IMR-90 (cell line): ENCODE results near the gene CHDH. TPM values are rescaled to one million over a fixed set of nuclear protein-coding genes. Genes with fewer than 3 reads are reported as not detected.

Experiments
- ATAC-seq: fragments of 200-7000 bp; cut with Tn5 transposase; 2 replicates; pipeline ENCODE4 v1.9.1; 2020; ENCODE audit warnings: low read depth, mild to moderate bottlenecking, moderate library complexity
- BruUV-seq: library from RNA; stranded (reverse); fragments of 400-500 nt; replicated peaks from 2 replicates; lab custom pipeline; 2021; lab: Mats Ljungman, UMichigan
- CTCF ChIA-PET: fragments of 300-600 bp; formaldehyde crosslinking; extraction: SDS; loops from one replicate; lab custom pipeline; 2021; ENCODE audit warnings: antibody characterized with exemption; lab: Yijun Ruan, JAX
- POLR2A ChIA-PET: fragments of 300-600 bp; sonication (Branson Sonifier 250); formaldehyde crosslinking; loops from one replicate; lab custom pipeline; 2022; ENCODE audit warnings: antibody characterized with exemption; ENCODE audit not compliant: unreplicated experiment; lab: Charles Lee
- DNase-seq: peaks from one replicate; pipeline ENCODE4 v3.0.0; 2013
- H2AFZ ChIP-seq: replicated peaks from 2 replicates; pipeline ENCODE3; 2013; ENCODE audit warnings: low read length, mild to moderate bottlenecking; ENCODE audit not compliant: poor library complexity
- H2AK5ac ChIP-seq: 2 replicates; pipeline ENCODE4 v1.6.1; 2013; ENCODE audit warnings: low read depth, low read length, inconsistent platforms
- H2AK9ac ChIP-seq: replicated peaks from 2 replicates; pipeline ENCODE3; 2013; ENCODE audit warnings: mild to moderate bottlenecking, low read depth, low read length, moderate library complexity; ENCODE audit not compliant: poor library complexity
- H2BK120ac ChIP-seq: 2 replicates; pipeline ENCODE4 v1.6.1; 2013; ENCODE audit warnings: low read depth, low read length, inconsistent platforms
- H2BK15ac ChIP-seq: 3 replicates; pipeline ENCODE4 v1.6.1; 2013; ENCODE audit warnings: low read depth, low read length, inconsistent platforms
- H2BK20ac ChIP-seq: 2 replicates; pipeline ENCODE4 v1.6.1; 2013; ENCODE audit warnings: low read depth, mild to moderate bottlenecking, inconsistent platforms, low read length, moderate library complexity
- H2BK5ac ChIP-seq: 2 replicates; pipeline ENCODE4 v1.6.1; 2013; ENCODE audit warnings: mild to moderate bottlenecking, low read depth, low read length, inconsistent platforms; ENCODE audit not compliant: poor library complexity, severe bottlenecking
- H3K14ac ChIP-seq: replicated peaks from 2 replicates; pipeline ENCODE4 v1.6.1; 2013; ENCODE audit warnings: low read depth, low read length, inconsistent platforms
- H3K18ac ChIP-seq: 2 replicates; pipeline ENCODE4 v1.6.1; 2013; ENCODE audit warnings: low read depth, low read length, control low read depth
- H3K23ac ChIP-seq: 2 replicates; pipeline ENCODE4 v1.6.1; 2013; ENCODE audit warnings: low read depth, low read length, inconsistent platforms
- H3K27ac ChIP-seq: 2 replicates; pipeline ENCODE4 v1.5.1; 2013; ENCODE audit warnings: mild to moderate bottlenecking, control low read depth, low read length; ENCODE audit not compliant: insufficient read depth
- H3K27me3 ChIP-seq: 2 replicates; pipeline ENCODE4 v1.6.1; 2013; ENCODE audit warnings: low read length; ENCODE audit not compliant: control insufficient read depth, insufficient read depth
- H3K36me3 ChIP-seq: 2 replicates; pipeline ENCODE4 v1.6.1; 2013; ENCODE audit warnings: low read length, mixed read lengths; ENCODE audit not compliant: control insufficient read depth, insufficient read depth
- H3K4ac ChIP-seq: 2 replicates; pipeline ENCODE4 v1.6.1; 2013; ENCODE audit warnings: low read depth, low read length, inconsistent platforms
- H3K4me1 ChIP-seq: 2 replicates; pipeline ENCODE4 v1.6.1; 2013; ENCODE audit warnings: low read length, mixed read lengths; ENCODE audit not compliant: control insufficient read depth, insufficient read depth
- H3K4me2 ChIP-seq: 2 replicates; pipeline ENCODE4 v1.6.1; 2013; ENCODE audit warnings: low read depth, mild to moderate bottlenecking, control low read depth, low read length, moderate library complexity
- H3K4me3 ChIP-seq: 2 replicates; pipeline ENCODE4 v1.5.1; 2013; ENCODE audit warnings: low read depth, mild to moderate bottlenecking, control low read depth, low read length, moderate library complexity; ENCODE audit not compliant: insufficient read depth
- H3K56ac ChIP-seq: 2 replicates; pipeline ENCODE4 v1.6.1; 2013; ENCODE audit warnings: low read length, inconsistent platforms; ENCODE audit not compliant: insufficient read depth; ENCODE audit errors: extremely low read depth
- H3K79me1 ChIP-seq, 2 experiments: 2 replicates each; pipeline ENCODE4 v1.6.1; 2013; ENCODE audit warnings: low read length in 2 of 2, inconsistent platforms in 1 of 2, low read depth in 1 of 2
- H3K9ac ChIP-seq: 2 replicates; pipeline ENCODE4 v1.6.1; 2013; ENCODE audit warnings: low read depth, low read length, control low read depth
- H3K9me1 ChIP-seq: 2 replicates; pipeline ENCODE4 v1.6.1; 2013; ENCODE audit warnings: low read length, inconsistent platforms; ENCODE audit not compliant: insufficient read depth
- H3K9me3 ChIP-seq: 2 replicates; pipeline ENCODE4 v1.6.1; 2013; ENCODE audit warnings: low read length; ENCODE audit not compliant: control insufficient read depth, insufficient read depth
- H4K20me1 ChIP-seq: 2 replicates; pipeline ENCODE4 v1.6.1; 2013; ENCODE audit warnings: low read length, inconsistent platforms; ENCODE audit not compliant: insufficient read depth
- H4K5ac ChIP-seq: 2 replicates; pipeline ENCODE4 v1.6.1; 2013; ENCODE audit warnings: mild to moderate bottlenecking, low read depth, low read length, control low read depth
- H4K8ac ChIP-seq, 2 experiments: 2 replicates each; pipeline ENCODE4 v1.6.1; 2013; ENCODE audit warnings: low read depth in 2 of 2, low read length in 2 of 2, control low read depth in 1 of 2, inconsistent platforms in 1 of 2
- H4K91ac ChIP-seq: 2 replicates; pipeline ENCODE4 v1.6.1; 2013; ENCODE audit warnings: low read depth, low read length, inconsistent platforms; ENCODE audit not compliant: insufficient read depth
- BHLHE40 ChIP-seq: fragments of 150-350 bp; IDR thresholded peaks from 2 replicates; pipeline ENCODE4 v1.6.1; 2016; ENCODE audit warnings: mild to moderate bottlenecking, low read depth, low read length
- CEBPB ChIP-seq: IDR thresholded peaks from 2 replicates; pipeline ENCODE4 v1.6.1; 2012; ENCODE audit warnings: low read depth, low read length, improper control_type of control experiment
- CHD1 ChIP-seq: IDR thresholded peaks from 2 replicates; pipeline ENCODE4 v1.6.1; 2012; ENCODE audit warnings: low read depth, low read length, improper control_type of control experiment
- FOS ChIP-seq: fragments of 150-350 bp; IDR thresholded peaks from 2 replicates; pipeline ENCODE4 v1.6.1; 2016; ENCODE audit warnings: low read depth, low read length
- MAZ ChIP-seq: IDR thresholded peaks from 2 replicates; pipeline ENCODE4 v1.6.1; 2012; ENCODE audit warnings: low read depth, mild to moderate bottlenecking, low read length, improper control_type of control experiment, moderate library complexity, borderline replicate concordance
- NFE2L2 ChIP-seq: fragments of 150-350 bp; IDR thresholded peaks from 2 replicates; pipeline ENCODE4 v1.6.1; 2016; ENCODE audit warnings: low read depth, mild to moderate bottlenecking, low read length
- POLR2A ChIP-seq: IDR thresholded peaks from 2 replicates; pipeline ENCODE4 v1.6.1; 2012; ENCODE audit warnings: mild to moderate bottlenecking, low read depth, low read length
- RAD21 ChIP-seq: IDR thresholded peaks from 2 replicates; pipeline ENCODE4 v1.6.1; 2012; ENCODE audit warnings: low read length, improper control_type of control experiment
- RCOR1 ChIP-seq: IDR thresholded peaks from 2 replicates; pipeline ENCODE4 v1.6.1; 2012; ENCODE audit warnings: mild to moderate bottlenecking, low read length, improper control_type of control experiment; ENCODE audit not compliant: insufficient replicate concordance
- USF2 ChIP-seq: fragments of 150-350 bp; IDR thresholded peaks from 2 replicates; pipeline ENCODE4 v1.6.1; 2017; ENCODE audit warnings: mild to moderate bottlenecking, antibody characterized with exemption, low read length, low read depth
- WGBS, 2 experiments: methylation state at CpG; one replicate each; pipeline versions ENCODE4 v1.1.5 to v1.1.7; 2013; ENCODE audit warnings: missing lambda C conversion rate in 2 of 2; ENCODE audit not compliant: insufficient read length in 1 of 2; ENCODE audit errors: extremely low coverage in 2 of 2; 5-methylcytosine and 5-hydroxymethylcytosine counted together
- dilution Hi-C: fragments of 300-500 bp; cut with HindIII; formaldehyde crosslinking; loops from one replicate; pipeline ENCODE4 v1.14.3; 2018; ENCODE audit warnings: low sequenced_read_pairs; ENCODE audit not compliant: unreplicated experiment
- in situ Hi-C: fragments of 300-500 bp; cut with MboI; formaldehyde crosslinking; loops from 3 replicates; pipeline ENCODE4 v1.14.3; 2019; ENCODE audit warnings: low sequenced_read_pairs, inconsistent platforms, mixed read lengths
- intact Hi-C: fragments of 100-400 bp; cut with micrococcal nuclease; formaldehyde crosslinking; loops from 2 replicates; pipeline ENCODE4 v1.10.0; 2022
- polyA plus RNA-seq, 3 experiments: library from polyadenylated mRNA; depleted of rRNA; stranded (reverse); fragments of >200 nt; gene quantifications; 2 replicates each; pipeline ENCODE4 v1.2.3, GENCODE V29; 2012; ENCODE audit warnings: low replicate concordance in 1 of 3
- total RNA-seq: library from RNA; depleted of rRNA; stranded (reverse); fragments of >200 nt; gene quantifications from 2 replicates; pipeline ENCODE4 v1.2.3, GENCODE V29; 2012
- TF ChIP-seq, protein P1 (sequence below): conservative IDR thresholded peaks from 2 replicates; pipeline ENCODE4 v1.5.1; 2012; ENCODE audit warnings: mild to moderate bottlenecking, low read depth, low read length, improper control_type of control experiment

The CHDH gene
- total and polyA plus RNA-seq, 2 of the 4 experiments (the other 2 are of a cell fraction) = under 0.01 to 0.19 TPM

DNA sequence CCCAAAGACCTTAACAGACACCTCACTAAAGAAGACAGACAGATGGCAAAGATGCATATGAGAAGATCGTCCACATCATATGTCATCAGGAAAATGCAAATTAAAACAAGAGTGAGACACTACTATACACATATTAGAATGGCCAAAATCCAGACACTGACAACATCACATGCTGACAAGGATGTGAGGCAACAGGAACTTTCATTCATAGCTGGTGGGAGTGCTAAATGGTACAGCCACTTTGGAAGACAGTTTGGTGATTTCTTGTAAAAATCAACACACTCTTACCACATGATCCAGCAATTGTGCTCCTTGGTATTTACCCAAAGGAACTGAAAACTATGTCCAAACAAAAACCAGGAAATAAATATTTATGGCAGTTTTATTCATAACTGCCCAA lies 17.6 kb downstream of the CHDH start:
- Histone ChIP-seq H3K4me3 (no peak overlapping the region), H3K4me2 (no peak overlapping the region), H3K36me3 (no peaks in the 10 kb centered on the region), H3K14ac (no peak overlapping the region), H2AK9ac (no peak overlapping the region), H3K27ac (no peak overlapping the region), H3K9ac (no peak overlapping the region), H3K79me1 (no peaks in the 10 kb centered on the region), H4K8ac (no peak overlapping the region), H4K20me1 (no peaks in the 10 kb centered on the region), H4K91ac (no peak overlapping the region), H2AK5ac (no peak overlapping the region), H2BK15ac (no peak overlapping the region), H3K9me3 (no peaks in the 10 kb centered on the region), H3K9me1 (no peaks in the 10 kb centered on the region), H3K4me1 (no peaks in the 10 kb centered on the region), H3K27me3 (no peaks in the 10 kb centered on the region), H3K18ac (no peak overlapping the region), H3K56ac (no peak overlapping the region), H3K4ac (no peak overlapping the region), H2BK20ac (no peak overlapping the region), H2AFZ (no peak overlapping the region), H2BK120ac (no peak overlapping the region), H4K5ac (no peak overlapping the region), H3K23ac (no peak overlapping the region), H2BK5ac (no peak overlapping the region)
- dilution Hi-C loops (no loop called here), in situ Hi-C loops (no loop called here), intact Hi-C loops (no loop called here)
- no CpG with 5 or more reads among the region's 1 CpG for WGBS, 2 experiments
- TF ChIP-seq CHD1 (no peak), BHLHE40 (no peak), CEBPB (no peak), MAZ (no peak), FOS (no peak), USF2 (no peak), RAD21 (no peak), NFE2L2 (no peak), RCOR1 (no peak), POLR2A (no peak)
- TF ChIP-seq, protein P1, sequence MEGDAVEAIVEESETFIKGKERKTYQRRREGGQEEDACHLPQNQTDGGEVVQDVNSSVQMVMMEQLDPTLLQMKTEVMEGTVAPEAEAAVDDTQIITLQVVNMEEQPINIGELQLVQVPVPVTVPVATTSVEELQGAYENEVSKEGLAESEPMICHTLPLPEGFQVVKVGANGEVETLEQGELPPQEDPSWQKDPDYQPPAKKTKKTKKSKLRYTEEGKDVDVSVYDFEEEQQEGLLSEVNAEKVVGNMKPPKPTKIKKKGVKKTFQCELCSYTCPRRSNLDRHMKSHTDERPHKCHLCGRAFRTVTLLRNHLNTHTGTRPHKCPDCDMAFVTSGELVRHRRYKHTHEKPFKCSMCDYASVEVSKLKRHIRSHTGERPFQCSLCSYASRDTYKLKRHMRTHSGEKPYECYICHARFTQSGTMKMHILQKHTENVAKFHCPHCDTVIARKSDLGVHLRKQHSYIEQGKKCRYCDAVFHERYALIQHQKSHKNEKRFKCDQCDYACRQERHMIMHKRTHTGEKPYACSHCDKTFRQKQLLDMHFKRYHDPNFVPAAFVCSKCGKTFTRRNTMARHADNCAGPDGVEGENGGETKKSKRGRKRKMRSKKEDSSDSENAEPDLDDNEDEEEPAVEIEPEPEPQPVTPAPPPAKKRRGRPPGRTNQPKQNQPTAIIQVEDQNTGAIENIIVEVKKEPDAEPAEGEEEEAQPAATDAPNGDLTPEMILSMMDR = no peak
- POLR2A ChIA-PET = no interaction called here
- ATAC-seq = no peak
- BruUV-seq = no TSS peak
- DNase-seq = no peak
- CTCF ChIA-PET = no interaction called here
